ENCODE results near the gene LRRTM4.
"Not testable (repeated sequence)": the region's sequence is repeated elsewhere in the genome, so short reads cannot be mapped to it uniquely, and the experiment has no call there.

LRRTM4 gene

GRCh38 chr2:77309725-77310124 lies 212.5 kb downstream of the LRRTM4 start:
- DNase-seq, result no peak

- no peak for DNase-seq
Measured at GRCh38 chr2:77301441-77301840, 220.7 kb downstream of the LRRTM4 start.

GRCh38 chr2:77296791-77297190 lies 225.4 kb downstream of the LRRTM4 start:
- DNase-seq, result no peak

GRCh38 chr2:77294474-77294873 lies 227.7 kb downstream of the LRRTM4 start:
- DNase-seq, result no peak

- DNase-seq, result no peak
Measured at GRCh38 chr2:77284353-77284752, 237.8 kb downstream of the LRRTM4 start.

- DNase-seq, result no peak
Measured at GRCh38 chr2:77271262-77271661, 250.9 kb downstream of the LRRTM4 start.

GRCh38 chr2:77270433-77270832 lies 251.7 kb downstream of the LRRTM4 start:
- DNase-seq, result no peak

GRCh38 chr2:77268626-77269025 lies 253.6 kb downstream of the LRRTM4 start:
- no peak for DNase-seq

- no peak for DNase-seq
Measured at GRCh38 chr2:77232909-77233425, 289.2 kb downstream of the LRRTM4 start.

- DNase-seq, result no peak
Measured at GRCh38 chr2:77228391-77228790, 293.8 kb downstream of the LRRTM4 start.

- no peak for DNase-seq
Measured at GRCh38 chr2:77210725-77211124, 311.5 kb downstream of the LRRTM4 start.

- DNase-seq, result no peak
Measured at GRCh38 chr2:77207331-77207730, 314.8 kb downstream of the LRRTM4 start.

GRCh38 chr2:77201755-77202154 lies 320.4 kb downstream of the LRRTM4 start:
- DNase-seq, result no peak

- no peak for DNase-seq
Measured at GRCh38 chr2:77199411-77199810, 322.8 kb downstream of the LRRTM4 start.

GRCh38 chr2:77193858-77194448 lies 328.2 kb downstream of the LRRTM4 start:
- DNase-seq, result no peak

- DNase-seq, result no peak
Measured at GRCh38 chr2:77192811-77193289, 329.3 kb downstream of the LRRTM4 start.

- no peak for DNase-seq
Measured at GRCh38 chr2:77191665-77192064, 330.5 kb downstream of the LRRTM4 start.

- DNase-seq, result no peak
Measured at GRCh38 chr2:77190721-77191346, 331.3 kb downstream of the LRRTM4 start.

GRCh38 chr2:77185052-77185451 lies 337.1 kb downstream of the LRRTM4 start:
- DNase-seq, result no peak

GRCh38 chr2:77179297-77179696 lies 342.9 kb downstream of the LRRTM4 start:
- no peak for DNase-seq

- not testable (repeated sequence) for DNase-seq
Measured at GRCh38 chr2:77175266-77175780, 346.9 kb downstream of the LRRTM4 start.

- DNase-seq, result no peak
Measured at GRCh38 chr2:77169426-77169825, 352.8 kb downstream of the LRRTM4 start.

GRCh38 chr2:77164021-77164420 lies 358.2 kb downstream of the LRRTM4 start:
- DNase-seq, result not testable (repeated sequence)

- no peak for DNase-seq
Measured at GRCh38 chr2:77161009-77161408, 361.2 kb downstream of the LRRTM4 start.

All from activated CD8-positive, alpha-beta memory T cell treated with anti-CD3 and anti-CD28 coated beads, Interleukin-2, amount 50 U/mL, for 48 hours (primary cell).